ENCODE measurements around the gene SLC12A5. TPM values are rescaled to one million over a fixed set of nuclear protein-coding genes. Genes with fewer than 3 reads are reported as not detected.

Gene SLC12A5
- total and polyA plus RNA-seq, 2 of the 4 experiments (the other 2 are of a cell fraction), result 2.2 TPM; not detected in 1

DNA sequence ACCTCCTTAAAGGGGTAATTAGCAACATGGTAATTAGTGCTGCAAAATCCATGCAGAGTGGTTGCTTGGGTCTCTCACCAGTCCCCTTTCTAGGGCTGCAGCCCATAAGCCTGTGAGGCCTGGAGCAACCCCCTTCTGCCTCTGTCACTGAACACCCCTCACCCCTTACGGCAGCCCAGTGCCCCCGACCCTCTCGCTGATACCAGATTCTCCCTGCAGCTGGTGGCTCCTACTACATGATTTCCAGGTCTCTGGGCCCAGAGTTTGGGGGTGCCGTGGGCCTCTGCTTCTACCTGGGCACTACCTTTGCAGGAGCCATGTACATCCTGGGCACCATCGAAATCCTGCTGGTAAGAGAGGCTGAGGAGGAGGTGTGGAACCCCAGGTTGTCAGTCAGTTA lies 8.0 kb downstream of the SLC12A5 start:
- DNase-seq, result no peak
- Histone ChIP-seq H3K79me1 (ENCODE audit: low read depth in 1 of 2, low read length in 2 of 2) (no peaks in the 10 kb centered on the region), H3K27ac (ENCODE audit: insufficient read depth, low read length) (no peak overlapping the region), H3K4ac (ENCODE audit: low read depth, low read length) (no peak overlapping the region), H2BK20ac (ENCODE audit: low read depth, low read length) (no peak overlapping the region), H3K4me3 (ENCODE audit: insufficient read depth, low read depth, low read length) (no peak overlapping the region), H3K23ac (ENCODE audit: low read depth, low read length) (no peak overlapping the region), H3K14ac (replicated peaks; ENCODE audit: low read depth, low read length) (no peak overlapping the region), H3K4me1 (ENCODE audit: control insufficient read depth, insufficient read depth, low read length) (no peaks in the 10 kb centered on the region), H4K91ac (ENCODE audit: insufficient read depth, low read depth, low read length) (no peak overlapping the region), H3K9me3 (ENCODE audit: control insufficient read depth, insufficient read depth, low read length) (no peaks in the 10 kb centered on the region), H2AK9ac (replicated peaks; ENCODE audit: low read depth, low read length, poor library complexity) (no peak overlapping the region), H2AK5ac (ENCODE audit: low read depth, low read length) (no peak overlapping the region), H4K20me1 (ENCODE audit: insufficient read depth, low read length) (no peaks in the 10 kb centered on the region; the same call in 1 of the 2 replicates), H3K56ac (ENCODE audit: extremely low read depth, insufficient read depth, low read length) (no peak overlapping the region), H3K9me1 (ENCODE audit: insufficient read depth, low read length) (no peaks in the 10 kb centered on the region), H4K8ac (ENCODE audit: low read depth in 2 of 2, low read length in 2 of 2) (no peak overlapping the region), H3K18ac (ENCODE audit: low read depth, low read length) (no peak overlapping the region), H3K27me3 (ENCODE audit: control insufficient read depth, insufficient read depth, low read length) (peaks cover 17% of the 10 kb centered on the region), H3K36me3 (ENCODE audit: control insufficient read depth, insufficient read depth, low read length) (no peaks in the 10 kb centered on the region), H2BK120ac (ENCODE audit: low read depth, low read length) (no peak overlapping the region), H3K9ac (ENCODE audit: low read depth, low read length) (no peak overlapping the region), H2AFZ (replicated peaks; ENCODE audit: low read length, poor library complexity) (no peak overlapping the region), H3K4me2 (ENCODE audit: low read depth, low read length) (no peak overlapping the region), H4K5ac (ENCODE audit: low read depth, low read length) (no peak overlapping the region), H2BK5ac (ENCODE audit: low read depth, low read length, poor library complexity, severe bottlenecking) (no peak overlapping the region), H2BK15ac (ENCODE audit: low read depth, low read length) (no peak overlapping the region)
- POLR2A ChIA-PET (ENCODE audit: unreplicated experiment), result no interaction called here
- in situ Hi-C loops (cut with MboI; ENCODE audit: low sequenced_read_pairs) (no loop called here), dilution Hi-C loops (cut with HindIII; ENCODE audit: low sequenced_read_pairs, unreplicated experiment) (no loop called here), intact Hi-C loops (cut with micrococcal nuclease) (no loop called here)
- ATAC-seq (ENCODE audit: low read depth), result no peak
- CTCF ChIA-PET, result no interaction called here
- no CpG with 5 or more reads among the region's 5 CpGs for WGBS, 2 experiments (ENCODE audit: extremely low coverage in 2 of 2, insufficient read length in 1 of 2)
- no TSS peak for BruUV-seq (replicated peaks)
- TF ChIP-seq MXI1 (IDR thresholded peaks at IDR 0.05; ENCODE audit: borderline replicate concordance, low read depth, low read length) (no peak), NFE2L2 (IDR thresholded peaks at IDR 0.05; ENCODE audit: low read depth, low read length) (no peak), RFX5 (IDR thresholded peaks at IDR 0.05; ENCODE audit: low read depth, low read length) (no peak), CEBPB (IDR thresholded peaks at IDR 0.05; ENCODE audit: low read depth, low read length) (no peak), CHD1 (IDR thresholded peaks at IDR 0.05; ENCODE audit: low read depth, low read length) (no peak), RAD21 (IDR thresholded peaks at IDR 0.05; ENCODE audit: low read length) (no peak), MAZ (IDR thresholded peaks at IDR 0.05; ENCODE audit: borderline replicate concordance, low read depth, low read length) (no peak), MAFK (IDR thresholded peaks at IDR 0.05; ENCODE audit: low read depth, low read length) (no peak)
